GM12891 (cell line): ENCODE data around the gene HTR4.

Source experiments
- POLR2A ChIP-seq: IDR thresholded peaks from 2 replicates; pipeline ENCODE4 v1.6.1; 2011; ENCODE audit warnings: low read depth, low read length, control low read depth
- POLR2AphosphoS5 ChIP-seq: IDR thresholded peaks from 2 replicates; pipeline ENCODE4 v1.6.1; 2011; ENCODE audit warnings: low read depth, low read length, control low read depth
- POU2F2 ChIP-seq: IDR thresholded peaks from 2 replicates; pipeline ENCODE4 v1.6.1; 2011; ENCODE audit warnings: low read depth, mild to moderate bottlenecking, control low read depth, low read length, moderate library complexity
- SPI1 ChIP-seq: IDR thresholded peaks from 2 replicates; pipeline ENCODE4 v1.6.1; 2011; ENCODE audit warnings: low read depth, low read length, control low read depth
- TAF1 ChIP-seq: IDR thresholded peaks from 2 replicates; pipeline ENCODE4 v1.6.1; 2011; ENCODE audit warnings: low read depth, low read length, control low read depth

- TF ChIP-seq TAF1 (no peak), POLR2A (no peak), POLR2AphosphoS5 (no peak), POU2F2 (no peak), SPI1 (no peak)
Measured at GRCh38 chr5:148586796-148587195, 67.5 kb downstream of the HTR4 start.
